Activated CD4-positive, alpha-beta memory T cell treated with anti-CD3 and anti-CD28 coated beads for 36 hours (primary cell): Measurements from ENCODE around the gene KRTAP16-1. TPM values are rescaled to one million over a fixed set of nuclear protein-coding genes. Genes with fewer than 3 reads are reported as not detected.

ENCODE experiments used
- CTCF ChIA-PET: fragments of 350-600 bp; sonication (Branson Sonifier 250); formaldehyde crosslinking; loops from one replicate; lab custom pipeline; 2021; ENCODE audit warnings: antibody characterized with exemption, inconsistent platforms; lab: Charles Lee
- POLR2A ChIA-PET: fragments of 350-600 bp; sonication (Branson Sonifier 250); formaldehyde crosslinking; loops from one replicate; lab custom pipeline; 2021; ENCODE audit warnings: antibody characterized with exemption; lab: Charles Lee
- DNase-seq: peaks from one replicate; pipeline ENCODE4 v3.0.0-alpha.2; 2020
- H3K27ac Mint-ChIP-seq: one replicate; pipeline ENCODE4 v1.8.0; 2021; ENCODE audit warnings: mixed read lengths
- H3K27me3 Mint-ChIP-seq: one replicate; pipeline ENCODE4 v1.8.0; 2021; ENCODE audit warnings: mixed read lengths
- H3K36me3 Mint-ChIP-seq: one replicate; pipeline ENCODE4 v1.8.0; 2021; ENCODE audit warnings: mixed read lengths
- H3K4me1 Mint-ChIP-seq: one replicate; pipeline ENCODE4 v1.8.0; 2021; ENCODE audit warnings: low read depth, mixed read lengths
- H3K4me3 Mint-ChIP-seq: one replicate; pipeline ENCODE4 v1.8.0; 2021; ENCODE audit warnings: mild to moderate bottlenecking, mixed read lengths
- H3K9me3 Mint-ChIP-seq: one replicate; pipeline ENCODE4 v1.8.0; 2021; ENCODE audit warnings: mixed read lengths
- intact Hi-C: fragments of 100-400 bp; cut with micrococcal nuclease; formaldehyde crosslinking; loops from one replicate; pipeline ENCODE4 v1.15.1; 2023
- total RNA-seq, 2 experiments: library from RNA; stranded (reverse); gene quantifications; one replicate each; pipeline ENCODE4 v1.2.3, GENCODE V29; 2021

The KRTAP16-1 gene
- total RNA-seq, 2 experiments from 2014 or later: not detected

GRCh38 chr17:41315204-41315794 is 6.2 kb upstream of the KRTAP16-1 start, which contains the start of gene KRTAP17-1:
Gene KRTAP17-1, minus strand, starts transcription at chr17:41315710. Its CDS starts 60 bp downstream, at chr17:41315650.
- intact Hi-C loops: no loop called here
- H3K9me3 Mint-ChIP-seq: peaks cover 9% of the 10 kb centered on the region
- ChIA-PET CTCF (no interaction called here), POLR2A (no interaction called here)
- no peak within 1 kb of the TSS for H3K4me3 Mint-ChIP-seq
- H3K27me3 Mint-ChIP-seq: no peaks in the 10 kb centered on the region
- no peak for DNase-seq
- H3K4me1 Mint-ChIP-seq: peaks cover 10% of the 10 kb centered on the region
- peaks cover 6% of the 10 kb centered on the region for H3K36me3 Mint-ChIP-seq
- no peak within 1 kb of the TSS for H3K27ac Mint-ChIP-seq

GRCh38 chr17:41311111-41311510 is 2.0 kb upstream of the KRTAP16-1 start:
- Mint-ChIP-seq H3K27ac (no peak overlapping the region), H3K9me3 (no peaks in the 10 kb centered on the region), H3K4me3 (no peak overlapping the region), H3K27me3 (no peaks in the 10 kb centered on the region), H3K4me1 (peaks cover 46% of the 10 kb centered on the region), H3K36me3 (no peaks in the 10 kb centered on the region)
- intact Hi-C loops: no loop called here
- POLR2A ChIA-PET: interaction anchor here (0.7 kb wide), 1 partner anchor 331 kb away, joined by 3 read pairs; no protein-coding TSS in a partner anchor
- DNase-seq: no peak
- CTCF ChIA-PET: interaction anchor here (1.1 kb wide), 1 partner anchor 12 kb away, joined by 5 read pairs; no protein-coding TSS in a partner anchor

GRCh38 chr17:41308251-41308917 is 725 bp downstream of the KRTAP16-1 start:
- DNase-seq: peak; percentile 80
- H3K4me1 Mint-ChIP-seq: peaks cover 46% of the 10 kb centered on the region
- H3K9me3 Mint-ChIP-seq: no peaks in the 10 kb centered on the region
- no peaks in the 10 kb centered on the region for H3K36me3 Mint-ChIP-seq
- intact Hi-C loops: loop anchor here (2.0 kb wide), 2 partner anchors 14 to 30 kb away; no protein-coding TSS in a partner anchor
- ChIA-PET CTCF (interaction anchor here (0.9 to 1.8 kb wide), 5 partner anchors 14 to 402 kb away, joined by 3 to 18 read pairs (median 4); no protein-coding TSS in a partner anchor), POLR2A (no interaction called here)
- H3K27ac Mint-ChIP-seq: peak overlapping the region; percentile 82
- H3K27me3 Mint-ChIP-seq: no peaks in the 10 kb centered on the region
- H3K4me3 Mint-ChIP-seq: peak overlapping the region; percentile 55

- Mint-ChIP-seq H3K4me3 (no peak overlapping the region), H3K27ac (peak overlapping the region; percentile 16), H3K4me1 (peaks cover 46% of the 10 kb centered on the region), H3K36me3 (no peaks in the 10 kb centered on the region), H3K9me3 (no peaks in the 10 kb centered on the region), H3K27me3 (no peaks in the 10 kb centered on the region)
- CTCF ChIA-PET: interaction anchor here (0.7 to 1.4 kb wide), 2 partner anchors 14 to 355 kb away, joined by 3 to 6 read pairs; no protein-coding TSS in a partner anchor
- POLR2A ChIA-PET: no interaction called here
- intact Hi-C loops: loop anchor here (2.0 kb wide), 2 partner anchors 15 to 31 kb away; no protein-coding TSS in a partner anchor
- DNase-seq: no peak
Observed at GRCh38 chr17:41307647-41308046, 1.5 kb downstream of the KRTAP16-1 start.

- CTCF ChIA-PET: interaction anchor here (0.7 to 1.5 kb wide), 2 partner anchors 18 to 114 kb away, joined by 3 to 4 read pairs; no protein-coding TSS in a partner anchor
- H3K27me3 Mint-ChIP-seq: no peaks in the 10 kb centered on the region
Observed at GRCh38 chr17:41304091-41304490, 5.0 kb downstream of the KRTAP16-1 start.

GRCh38 chr17:41302981-41303380 is 6.1 kb downstream of the KRTAP16-1 start:
- Mint-ChIP-seq H3K4me1 (peaks cover 19% of the 10 kb centered on the region), H3K36me3 (no peaks in the 10 kb centered on the region), H3K27me3 (no peaks in the 10 kb centered on the region), H3K9me3 (peaks cover 3% of the 10 kb centered on the region), H3K4me3 (no peak overlapping the region), H3K27ac (no peak overlapping the region)
- intact Hi-C loops: no loop called here
- ChIA-PET CTCF (no interaction called here), POLR2A (no interaction called here)
- no peak for DNase-seq

More at GRCh38 chr17:41304091-41304490, 5.0 kb downstream of the KRTAP16-1 start:
- H3K9me3 Mint-ChIP-seq: peaks cover 3% of the 10 kb centered on the region
- peaks cover 30% of the 10 kb centered on the region for H3K4me1 Mint-ChIP-seq
- H3K27ac Mint-ChIP-seq: no peak overlapping the region
- no peak overlapping the region for H3K4me3 Mint-ChIP-seq
- intact Hi-C loops: no loop called here
- no peak for DNase-seq
- H3K36me3 Mint-ChIP-seq: no peaks in the 10 kb centered on the region
- POLR2A ChIA-PET: no interaction called here

- intact Hi-C loops: no loop called here
- CTCF ChIA-PET: no interaction called here
- no peak for DNase-seq
- H3K27ac Mint-ChIP-seq: no peak within 1 kb of the TSS
- peaks cover 11% of the 10 kb centered on the region for H3K4me1 Mint-ChIP-seq
- POLR2A ChIA-PET: no interaction called here
- peaks cover 3% of the 10 kb centered on the region for H3K9me3 Mint-ChIP-seq
- H3K27me3 Mint-ChIP-seq: no peaks in the 10 kb centered on the region
- no peak within 1 kb of the TSS for H3K4me3 Mint-ChIP-seq
- H3K36me3 Mint-ChIP-seq: no peaks in the 10 kb centered on the region
Observed at GRCh38 chr17:41301916-41302901, 6.9 kb downstream of the KRTAP16-1 start, which contains the start of gene KRTAP29-1. Gene KRTAP29-1, minus strand, starts transcription at chr17:41302851. Its CDS starts 0 bp downstream, at chr17:41302851.

- Mint-ChIP-seq H3K4me3 (no peak overlapping the region), H3K4me1 (peaks cover 3% of the 10 kb centered on the region), H3K9me3 (peaks cover 3% of the 10 kb centered on the region), H3K27ac (no peak overlapping the region), H3K36me3 (no peaks in the 10 kb centered on the region), H3K27me3 (no peaks in the 10 kb centered on the region)
- ChIA-PET POLR2A (no interaction called here), CTCF (no interaction called here)
- intact Hi-C loops: no loop called here
- DNase-seq: no peak
Observed at GRCh38 chr17:41301204-41301790, 7.8 kb downstream of the KRTAP16-1 start.

GRCh38 chr17:41298458-41299135 is 10.5 kb downstream of the KRTAP16-1 start:
- Mint-ChIP-seq H3K4me3 (no peak overlapping the region), H3K27me3 (no peaks in the 10 kb centered on the region), H3K9me3 (peaks cover 3% of the 10 kb centered on the region), H3K4me1 (peaks cover 3% of the 10 kb centered on the region), H3K27ac (no peak overlapping the region), H3K36me3 (no peaks in the 10 kb centered on the region)
- CTCF ChIA-PET: no interaction called here
- intact Hi-C loops: no loop called here
- DNase-seq: no peak
- POLR2A ChIA-PET: no interaction called here

GRCh38 chr17:41296846-41297245 is 12.3 kb downstream of the KRTAP16-1 start:
- intact Hi-C loops: no loop called here
- peaks cover 3% of the 10 kb centered on the region for H3K4me1 Mint-ChIP-seq
- no peak overlapping the region for H3K4me3 Mint-ChIP-seq
- no peak for DNase-seq
- no peaks in the 10 kb centered on the region for H3K36me3 Mint-ChIP-seq
- H3K27ac Mint-ChIP-seq: no peak overlapping the region
- H3K9me3 Mint-ChIP-seq: peaks cover 3% of the 10 kb centered on the region
- ChIA-PET POLR2A (no interaction called here), CTCF (no interaction called here)
- no peaks in the 10 kb centered on the region for H3K27me3 Mint-ChIP-seq

- no peak overlapping the region for H3K27ac Mint-ChIP-seq
- no peak overlapping the region for H3K4me3 Mint-ChIP-seq
- no peak for DNase-seq
- H3K4me1 Mint-ChIP-seq: no peaks in the 10 kb centered on the region
- ChIA-PET POLR2A (no interaction called here), CTCF (no interaction called here)
- H3K36me3 Mint-ChIP-seq: no peaks in the 10 kb centered on the region
- peaks cover 2% of the 10 kb centered on the region for H3K27me3 Mint-ChIP-seq
- no peaks in the 10 kb centered on the region for H3K9me3 Mint-ChIP-seq
- intact Hi-C loops: no loop called here
Observed at GRCh38 chr17:41294016-41294415, 15.1 kb downstream of the KRTAP16-1 start.
